ENCODE results near the gene SHROOM1.
"Not testable (repeated sequence)": the region's sequence is repeated elsewhere in the genome, so short reads cannot be mapped to it uniquely, and the experiment has no call there.

SHROOM1 gene, protein sequence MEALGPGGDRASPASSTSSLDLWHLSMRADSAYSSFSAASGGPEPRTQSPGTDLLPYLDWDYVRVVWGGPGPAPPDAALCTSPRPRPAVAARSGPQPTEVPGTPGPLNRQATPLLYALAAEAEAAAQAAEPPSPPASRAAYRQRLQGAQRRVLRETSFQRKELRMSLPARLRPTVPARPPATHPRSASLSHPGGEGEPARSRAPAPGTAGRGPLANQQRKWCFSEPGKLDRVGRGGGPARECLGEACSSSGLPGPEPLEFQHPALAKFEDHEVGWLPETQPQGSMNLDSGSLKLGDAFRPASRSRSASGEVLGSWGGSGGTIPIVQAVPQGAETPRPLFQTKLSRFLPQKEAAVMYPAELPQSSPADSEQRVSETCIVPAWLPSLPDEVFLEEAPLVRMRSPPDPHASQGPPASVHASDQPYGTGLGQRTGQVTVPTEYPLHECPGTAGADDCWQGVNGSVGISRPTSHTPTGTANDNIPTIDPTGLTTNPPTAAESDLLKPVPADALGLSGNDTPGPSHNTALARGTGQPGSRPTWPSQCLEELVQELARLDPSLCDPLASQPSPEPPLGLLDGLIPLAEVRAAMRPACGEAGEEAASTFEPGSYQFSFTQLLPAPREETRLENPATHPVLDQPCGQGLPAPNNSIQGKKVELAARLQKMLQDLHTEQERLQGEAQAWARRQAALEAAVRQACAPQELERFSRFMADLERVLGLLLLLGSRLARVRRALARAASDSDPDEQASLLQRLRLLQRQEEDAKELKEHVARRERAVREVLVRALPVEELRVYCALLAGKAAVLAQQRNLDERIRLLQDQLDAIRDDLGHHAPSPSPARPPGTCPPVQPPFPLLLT

GRCh38 chr5:132830436-132831094 lies at the start of gene SHROOM1:
TSS of gene SHROOM1 (minus strand) at chr5:132830647. CDS start at chr5:132826140, 4,507 bp downstream.
- DNase-seq, result no peak

DNA sequence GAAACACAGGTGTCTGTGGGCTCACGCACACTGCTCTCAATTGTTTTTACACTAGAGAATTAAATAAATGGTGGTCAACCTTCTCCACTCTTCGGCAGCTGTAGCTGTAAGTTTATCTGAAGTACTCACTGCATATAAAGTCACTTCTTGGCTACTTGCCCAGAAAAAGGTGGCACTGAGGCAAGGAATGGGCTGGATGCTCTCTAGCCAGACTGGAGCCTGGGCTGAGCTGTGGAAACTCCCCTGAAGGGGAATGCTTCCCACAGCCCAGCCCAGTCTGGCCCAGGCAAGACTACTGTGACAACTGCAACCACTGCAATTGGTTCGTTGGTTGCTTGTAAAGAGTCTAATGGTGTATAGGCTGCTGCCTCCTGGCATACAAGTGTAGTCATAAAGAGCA lies 47.5 kb upstream of the SHROOM1 start:
- DNase-seq, result no peak

DNA sequence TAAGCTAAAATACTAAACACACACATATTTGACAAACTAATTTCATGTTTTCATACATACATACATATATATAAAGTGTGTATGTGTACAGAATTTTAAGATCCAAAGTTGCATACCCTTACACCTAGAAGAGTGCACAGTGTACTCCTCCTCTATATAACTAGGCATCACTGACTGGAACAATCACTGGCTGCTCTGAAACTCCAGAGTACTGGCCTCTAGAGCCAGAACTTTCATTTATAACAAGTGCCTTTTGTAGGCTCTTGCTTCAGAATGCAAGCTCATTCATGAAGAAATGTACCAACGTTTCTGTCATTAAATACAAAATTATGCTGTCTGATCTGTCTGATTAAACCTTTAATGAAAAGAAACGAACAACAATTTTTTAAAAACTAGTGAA lies 47.0 kb upstream of the SHROOM1 start:
- no peak for DNase-seq

DNA sequence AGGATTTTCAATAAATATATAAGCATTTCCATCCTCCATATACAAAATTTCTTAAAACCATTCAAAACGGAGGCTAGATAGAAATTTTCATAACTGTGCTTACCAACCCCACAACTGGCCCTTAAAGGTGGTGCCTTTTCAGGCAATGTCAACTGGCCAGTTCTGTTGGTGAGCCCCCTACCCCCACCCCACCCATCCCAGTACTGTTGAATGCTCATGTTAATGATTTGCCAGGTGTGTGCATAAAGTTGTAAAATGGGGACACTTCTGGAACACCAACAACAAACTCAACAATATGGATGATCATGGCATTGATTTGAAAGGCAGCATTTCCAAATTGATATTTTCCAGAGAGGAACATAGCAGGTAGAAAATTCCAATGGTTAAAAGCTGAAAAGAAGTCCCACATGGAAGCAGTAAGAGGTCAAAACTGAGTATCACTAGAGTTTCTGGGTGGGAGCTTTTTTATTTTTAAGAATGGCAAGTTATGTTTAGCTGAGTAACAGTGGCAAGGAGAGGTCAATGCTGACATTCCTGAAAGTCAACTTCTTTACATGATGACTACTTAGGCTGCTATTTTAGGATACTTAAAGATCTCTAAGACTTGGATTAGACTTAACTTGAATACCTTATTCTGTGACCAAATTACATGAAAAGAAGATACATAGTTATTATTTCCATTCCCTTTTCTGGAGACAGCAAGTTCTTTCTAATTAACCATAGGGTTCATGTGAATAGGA lies 45.7 kb upstream of the SHROOM1 start:
- DNase-seq, result no peak

- no peak for DNase-seq
Measured at GRCh38 chr5:132873930-132874271, 43.5 kb upstream of the SHROOM1 start.

- DNase-seq, result no peak
Measured at GRCh38 chr5:132873119-132873929, 42.9 kb upstream of the SHROOM1 start, which contains the start of gene LEAP2. TSS of gene LEAP2 (plus strand) at chr5:132873668. CDS start at chr5:132873695, 27 bp downstream.

- no peak for DNase-seq
Measured at GRCh38 chr5:132872788-132873118, 42.3 kb upstream of the SHROOM1 start.

- DNase-seq, result no peak
Measured at GRCh38 chr5:132871459-132872284, 41.2 kb upstream of the SHROOM1 start.

DNA sequence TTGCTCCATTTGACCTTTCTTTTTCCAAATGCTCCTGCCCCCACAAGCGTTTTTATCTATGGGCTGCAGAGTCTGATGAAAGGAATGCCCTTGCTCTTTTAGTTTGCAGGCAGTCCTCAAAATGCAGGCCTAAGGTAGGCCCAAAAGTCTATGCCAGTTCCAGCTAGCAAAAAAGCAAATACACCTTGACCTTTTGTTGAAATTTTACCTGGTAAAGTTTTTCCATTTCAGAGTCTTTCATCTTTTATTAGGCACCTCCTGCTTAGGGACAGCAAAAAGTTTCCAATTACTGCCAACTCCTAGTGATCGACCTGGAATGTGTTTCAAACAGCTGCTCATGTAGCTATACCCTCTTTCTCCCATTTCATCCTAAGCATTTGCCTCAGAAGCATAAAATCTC lies 40.4 kb upstream of the SHROOM1 start:
- no peak for DNase-seq

- no peak for DNase-seq
Measured at GRCh38 chr5:132868754-132869153, 38.3 kb upstream of the SHROOM1 start.

DNA sequence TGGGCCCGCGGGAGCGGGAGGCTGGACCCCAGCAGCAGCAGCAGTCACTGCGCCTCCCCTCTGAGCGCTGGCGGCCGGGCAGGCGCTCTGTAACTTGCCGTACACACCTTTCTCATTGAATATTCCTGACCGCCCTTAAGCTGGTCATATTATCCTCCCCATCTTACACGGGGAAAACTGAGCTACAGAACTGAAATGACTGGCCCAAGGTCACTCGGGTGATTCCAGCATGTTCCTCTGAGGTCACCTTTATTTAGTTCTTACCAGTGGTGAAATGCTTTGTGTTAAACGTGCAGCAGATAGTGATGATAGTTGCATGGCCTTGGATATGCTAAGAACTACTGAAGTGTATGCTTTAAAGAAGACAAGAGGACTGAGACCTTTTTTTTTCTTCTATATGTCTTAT lies 36.6 kb upstream of the SHROOM1 start:
- no peak for DNase-seq

GRCh38 chr5:132866342-132867045 lies 36.0 kb upstream of the SHROOM1 start, which contains the start of the genes GDF9 and UQCRQ:
TSS of gene GDF9 (minus strand) at chr5:132866469. CDS start at chr5:132864533, 1,936 bp downstream.
TSS of gene UQCRQ (plus strand) at chr5:132866642. CDS start at chr5:132866882, 240 bp downstream.
- peak; percentile 82 for DNase-seq

DNA sequence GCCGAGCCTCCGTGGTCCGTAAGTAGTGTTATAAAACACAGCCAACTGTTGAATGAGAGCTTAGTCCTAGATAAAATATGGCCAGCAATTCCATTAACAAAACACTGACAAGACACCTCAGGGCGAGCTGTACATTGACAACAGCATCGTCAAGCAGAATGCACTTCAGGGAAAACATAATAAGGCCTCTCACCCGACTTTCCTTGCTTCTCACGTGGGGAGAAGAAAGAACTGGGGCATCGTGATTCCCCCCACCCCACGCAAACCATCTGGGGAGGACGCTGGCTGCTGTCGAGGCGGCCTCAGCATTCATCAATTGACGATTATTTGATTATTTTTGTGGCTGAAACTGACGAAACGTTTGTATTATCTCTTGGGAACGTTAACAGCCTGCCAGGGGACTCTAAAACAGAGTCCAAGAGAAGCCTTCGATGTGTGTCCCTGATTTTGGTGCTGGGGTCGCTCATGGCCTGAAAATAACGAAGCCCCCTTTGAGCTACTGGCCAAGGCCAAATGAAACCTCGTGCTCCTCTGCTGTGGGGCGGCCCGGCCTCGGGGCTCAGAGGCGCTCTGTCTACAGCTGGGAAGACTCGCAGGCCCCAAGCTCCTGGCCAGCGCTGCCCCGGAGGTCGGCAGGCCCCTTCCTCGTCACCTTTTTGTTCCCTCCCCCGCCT lies 35.4 kb upstream of the SHROOM1 start:
- DNase-seq, result no peak

GRCh38 chr5:132860742-132861141 lies 30.3 kb upstream of the SHROOM1 start:
- DNase-seq, result no peak

DNA sequence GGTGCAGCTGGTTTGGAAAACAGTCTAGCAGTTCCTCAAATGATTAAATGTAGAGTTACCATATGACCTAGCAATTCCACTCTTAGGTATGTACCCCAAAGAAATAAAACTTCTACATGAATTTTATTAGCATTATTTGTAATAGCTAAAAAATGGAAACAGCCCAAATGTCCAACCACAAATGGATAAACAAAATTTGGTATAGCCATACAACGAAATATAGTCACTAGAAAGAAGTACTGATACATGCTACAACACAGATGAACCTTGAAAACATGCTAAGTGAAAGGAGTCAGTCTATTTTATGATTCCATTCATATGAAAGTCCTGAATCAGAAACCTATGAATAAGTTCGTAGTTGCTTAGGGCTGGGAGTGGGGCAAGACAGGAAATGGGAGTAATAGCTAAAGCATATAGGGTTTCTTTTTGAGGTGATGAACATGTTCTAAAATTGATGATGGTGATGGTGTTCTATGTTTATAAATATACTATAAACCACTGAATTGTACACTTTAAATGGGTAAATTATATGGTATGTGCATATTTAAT lies 29.5 kb upstream of the SHROOM1 start:
- no peak for DNase-seq

DNA sequence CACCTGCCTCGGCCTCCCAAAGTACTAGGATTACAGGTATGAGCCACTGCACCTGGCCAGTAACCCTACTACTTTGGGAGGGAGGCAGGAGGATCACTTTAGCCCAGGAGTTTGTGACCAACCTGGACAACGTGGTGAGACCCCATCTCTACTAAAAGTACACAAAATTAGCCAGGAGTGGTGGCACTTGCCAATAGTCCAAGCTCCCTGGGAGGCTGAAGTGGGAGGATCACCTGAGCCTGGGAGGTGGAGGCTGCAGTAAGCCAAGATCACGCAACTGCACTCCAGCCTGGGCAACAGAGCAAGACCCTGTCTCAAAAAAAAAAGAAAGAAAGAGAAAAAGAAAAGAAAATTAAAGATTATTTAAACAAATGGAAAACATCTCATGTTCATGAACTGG lies 25.6 kb upstream of the SHROOM1 start:
- no peak for DNase-seq

DNA sequence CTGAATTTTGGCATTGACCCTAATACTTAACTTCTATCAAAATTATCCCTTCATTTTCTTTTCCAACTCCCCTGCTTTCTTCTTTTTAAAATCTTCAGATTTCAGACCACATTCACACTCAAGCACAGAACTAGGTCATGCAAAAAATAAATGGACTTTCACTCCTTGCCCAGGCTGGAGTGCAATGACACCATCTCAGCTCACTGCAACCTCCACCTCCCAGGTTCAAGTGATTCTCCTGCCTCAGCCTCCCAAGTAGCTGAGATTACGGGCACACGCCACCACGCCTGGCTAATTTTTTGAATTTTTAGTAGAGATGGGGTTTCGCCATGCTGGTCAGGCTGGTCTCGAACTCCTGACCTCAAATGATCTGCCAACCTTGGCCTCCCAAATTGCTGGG lies 24.5 kb upstream of the SHROOM1 start:
- not testable (repeated sequence) for DNase-seq

DNA sequence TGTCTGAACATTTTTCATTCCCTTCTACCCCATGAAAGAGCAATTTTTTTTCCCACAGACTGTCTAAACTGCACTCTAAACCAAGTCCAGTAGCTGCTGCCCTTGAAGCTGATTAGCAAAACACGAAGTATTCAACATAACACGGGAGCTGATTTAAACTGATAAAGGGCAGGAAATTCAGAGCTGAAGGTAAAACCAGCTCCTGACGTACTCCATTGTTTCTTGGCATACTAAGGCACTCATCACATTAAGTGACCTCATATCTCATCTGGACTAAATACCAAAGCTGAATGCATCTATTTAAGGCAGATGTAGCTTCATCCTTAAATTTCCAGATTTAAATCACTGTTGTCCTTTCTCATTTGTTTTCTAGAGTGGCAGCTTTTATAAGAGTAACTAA lies 23.9 kb upstream of the SHROOM1 start:
- DNase-seq, result no peak

DNA sequence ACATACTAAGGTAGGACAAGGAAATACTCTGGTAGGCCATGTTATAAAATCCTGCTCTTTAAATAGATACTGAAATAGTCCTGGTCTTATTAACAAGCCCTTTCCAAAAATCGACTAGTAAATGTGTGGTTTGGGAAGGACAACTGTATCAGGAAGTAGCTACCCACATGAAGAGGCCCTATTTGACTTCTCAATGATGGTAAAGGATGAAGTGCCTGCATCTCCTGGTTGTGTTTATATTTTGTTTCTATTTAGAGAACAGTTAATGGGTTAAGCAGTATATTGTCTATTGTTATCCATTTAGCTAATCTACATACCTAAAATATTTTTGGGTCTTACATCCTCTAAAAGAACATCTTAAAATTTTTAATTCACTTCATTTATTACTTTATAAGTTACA lies 23.3 kb upstream of the SHROOM1 start:
- no peak for DNase-seq

All from stimulated activated CD4-positive, alpha-beta T cell treated with anti-CD3 and anti-CD28 coated beads, Interleukin-4, amount 100 ng/mL, for 1 hour (primary cell).